ENCODE measurements around the gene TRIM56. TPM values are rescaled to one million over a fixed set of nuclear protein-coding genes. Genes with fewer than 3 reads are reported as not detected.
"Not testable (repeated sequence)": the region's sequence is repeated elsewhere in the genome, so short reads cannot be mapped to it uniquely, and the experiment has no call there.

Gene TRIM56
- total RNA-seq, 1 donor from 2014 or later, result 6.3 TPM

GRCh38 chr7:101119876-101120275, 34.6 kb downstream of the TRIM56 start:
- H3K9me3 ChIP-seq (ENCODE audit: control insufficient read depth in 3 of 3, low read length in 3 of 3), result no peaks in the 10 kb centered on the region
- no peak overlapping the region for H3K4me3 ChIP-seq (ENCODE audit: low read length in 3 of 3)
- no peak overlapping the region for H3K9ac ChIP-seq (ENCODE audit: low read depth in 1 of 3, low read length in 3 of 3)
- peaks cover 14 to 18% (median 17%) of the 10 kb centered on the region in 3 donors for H3K4me1 ChIP-seq (ENCODE audit: control insufficient read depth in 3 of 3, insufficient read depth in 3 of 3, low read length in 3 of 3)
- H3K36me3 ChIP-seq (ENCODE audit: control insufficient read depth in 3 of 3, insufficient read depth in 3 of 3, low read length in 3 of 3), result no peaks in the 10 kb centered on the region
- no peak overlapping the region for H3K27ac ChIP-seq (ENCODE audit: low read depth, low read length)
- peaks cover 0 to under 1% (median 0%) of the 10 kb centered on the region in 3 donors for H3K27me3 ChIP-seq (ENCODE audit: control insufficient read depth in 3 of 3, insufficient read depth in 3 of 3, low read length in 3 of 3)

- Histone ChIP-seq H3K27ac (ENCODE audit: low read depth, low read length) (no peak overlapping the region), H3K4me3 (ENCODE audit: low read length in 3 of 3) (no peak overlapping the region), H3K9me3 (ENCODE audit: control insufficient read depth in 3 of 3, low read length in 3 of 3) (no peaks in the 10 kb centered on the region), H3K4me1 (ENCODE audit: control insufficient read depth in 3 of 3, insufficient read depth in 3 of 3, low read length in 3 of 3) (peaks cover 15 to 21% (median 20%) of the 10 kb centered on the region in 3 donors), H3K9ac (ENCODE audit: low read depth in 1 of 3, low read length in 3 of 3) (no peak overlapping the region), H3K27me3 (ENCODE audit: control insufficient read depth in 3 of 3, insufficient read depth in 3 of 3, low read length in 3 of 3) (peaks cover 0 to 3% (median under 1%) of the 10 kb centered on the region in 3 donors), H3K36me3 (ENCODE audit: control insufficient read depth in 3 of 3, insufficient read depth in 3 of 3, low read length in 3 of 3) (no peaks in the 10 kb centered on the region)
Observed at GRCh38 chr7:101120315-101120714, 35.0 kb downstream of the TRIM56 start.

- not testable (repeated sequence) for H3K36me3 ChIP-seq (ENCODE audit: control insufficient read depth in 3 of 3, insufficient read depth in 3 of 3, low read length in 3 of 3); H3K27me3 ChIP-seq (ENCODE audit: control insufficient read depth in 3 of 3, insufficient read depth in 3 of 3, low read length in 3 of 3); H3K9me3 ChIP-seq (ENCODE audit: control insufficient read depth in 3 of 3, low read length in 3 of 3)
- H3K4me1 ChIP-seq (ENCODE audit: control insufficient read depth in 3 of 3, insufficient read depth in 3 of 3, low read length in 3 of 3), result peaks cover 26 to 32% (median 27%) of the 10 kb centered on the region in 3 donors
- peak overlapping the region; percentile 83 for H3K27ac ChIP-seq (ENCODE audit: low read depth, low read length)
- peak overlapping the region; percentile 60 to 72 (median 70) for H3K4me3 ChIP-seq (ENCODE audit: low read length in 3 of 3)
- peak overlapping the region; percentile 44 to 81 (median 76) for H3K9ac ChIP-seq (ENCODE audit: low read depth in 1 of 3, low read length in 3 of 3)
Observed at GRCh38 chr7:101121631-101121990, 36.3 kb downstream of the TRIM56 start.

- peak overlapping the region; percentile 60 to 72 (median 70) for H3K4me3 ChIP-seq (ENCODE audit: low read length in 3 of 3)
- H3K27me3 ChIP-seq (ENCODE audit: control insufficient read depth in 3 of 3, insufficient read depth in 3 of 3, low read length in 3 of 3), result peaks cover 0 to 13% (median 8%) of the 10 kb centered on the region in 3 donors
- H3K9ac ChIP-seq (ENCODE audit: low read depth in 1 of 3, low read length in 3 of 3), result peak overlapping the region; percentile 65 to 81 (median 76)
- H3K27ac ChIP-seq (ENCODE audit: low read depth, low read length), result peak overlapping the region; percentile 83
- no peaks in the 10 kb centered on the region for H3K36me3 ChIP-seq (ENCODE audit: control insufficient read depth in 3 of 3, insufficient read depth in 3 of 3, low read length in 3 of 3)
- H3K9me3 ChIP-seq (ENCODE audit: control insufficient read depth in 3 of 3, low read length in 3 of 3), result no peaks in the 10 kb centered on the region
- peaks cover 32 to 39% (median 33%) of the 10 kb centered on the region in 3 donors for H3K4me1 ChIP-seq (ENCODE audit: control insufficient read depth in 3 of 3, insufficient read depth in 3 of 3, low read length in 3 of 3)
Observed at GRCh38 chr7:101121991-101122932, 37.0 kb downstream of the TRIM56 start.

- Histone ChIP-seq H3K27me3 (ENCODE audit: control insufficient read depth in 3 of 3, insufficient read depth in 3 of 3, low read length in 3 of 3) (peaks cover 0 to 20% (median 8%) of the 10 kb centered on the region in 3 donors), H3K36me3 (ENCODE audit: control insufficient read depth in 3 of 3, insufficient read depth in 3 of 3, low read length in 3 of 3) (no peaks in the 10 kb centered on the region), H3K4me3 (ENCODE audit: low read length in 3 of 3) (no peak overlapping the region), H3K9ac (ENCODE audit: low read depth in 1 of 3, low read length in 3 of 3) (peak overlapping the region in 1 of 3 donors; percentile 81), H3K27ac (ENCODE audit: low read depth, low read length) (peak overlapping the region; percentile 83), H3K9me3 (ENCODE audit: control insufficient read depth in 3 of 3, low read length in 3 of 3) (no peaks in the 10 kb centered on the region), H3K4me1 (ENCODE audit: control insufficient read depth in 3 of 3, insufficient read depth in 3 of 3, low read length in 3 of 3) (peaks cover 34 to 35% (median 35%) of the 10 kb centered on the region in 3 donors)
Observed at GRCh38 chr7:101122933-101123702, 37.8 kb downstream of the TRIM56 start.

GRCh38 chr7:101123703-101124068, 38.4 kb downstream of the TRIM56 start:
- H3K4me1 ChIP-seq (ENCODE audit: control insufficient read depth in 3 of 3, insufficient read depth in 3 of 3, low read length in 3 of 3), result peaks cover 34 to 39% (median 35%) of the 10 kb centered on the region in 3 donors
- H3K27me3 ChIP-seq (ENCODE audit: control insufficient read depth in 3 of 3, insufficient read depth in 3 of 3, low read length in 3 of 3), result peaks cover 0 to 22% (median 8%) of the 10 kb centered on the region in 3 donors
- H3K9me3 ChIP-seq (ENCODE audit: control insufficient read depth in 3 of 3, low read length in 3 of 3), result no peaks in the 10 kb centered on the region
- H3K36me3 ChIP-seq (ENCODE audit: control insufficient read depth in 3 of 3, insufficient read depth in 3 of 3, low read length in 3 of 3), result no peaks in the 10 kb centered on the region
- H3K4me3 ChIP-seq (ENCODE audit: low read length in 3 of 3), result no peak overlapping the region
- H3K27ac ChIP-seq (ENCODE audit: low read depth, low read length), result peak overlapping the region; percentile 83
- no peak overlapping the region for H3K9ac ChIP-seq (ENCODE audit: low read depth in 1 of 3, low read length in 3 of 3)

- Histone ChIP-seq H3K9ac (ENCODE audit: low read depth in 1 of 3, low read length in 3 of 3) (no peak overlapping the region), H3K4me1 (ENCODE audit: control insufficient read depth in 3 of 3, insufficient read depth in 3 of 3, low read length in 3 of 3) (peaks cover 34 to 39% (median 35%) of the 10 kb centered on the region in 3 donors), H3K27me3 (ENCODE audit: control insufficient read depth in 3 of 3, insufficient read depth in 3 of 3, low read length in 3 of 3) (peaks cover 0 to 22% (median 8%) of the 10 kb centered on the region in 3 donors), H3K4me3 (ENCODE audit: low read length in 3 of 3) (no peak overlapping the region), H3K9me3 (ENCODE audit: control insufficient read depth in 3 of 3, low read length in 3 of 3) (no peaks in the 10 kb centered on the region), H3K27ac (ENCODE audit: low read depth, low read length) (peak overlapping the region; percentile 74), H3K36me3 (ENCODE audit: control insufficient read depth in 3 of 3, insufficient read depth in 3 of 3, low read length in 3 of 3) (no peaks in the 10 kb centered on the region)
Observed at GRCh38 chr7:101124376-101125056, 39.2 kb downstream of the TRIM56 start.

GRCh38 chr7:101125989-101126650, 40.8 kb downstream of the TRIM56 start:
- H3K36me3 ChIP-seq (ENCODE audit: control insufficient read depth in 3 of 3, insufficient read depth in 3 of 3, low read length in 3 of 3), result no peaks in the 10 kb centered on the region
- peak overlapping the region; percentile 37 to 54 (median 49) for H3K4me3 ChIP-seq (ENCODE audit: low read length in 3 of 3)
- H3K4me1 ChIP-seq (ENCODE audit: control insufficient read depth in 3 of 3, insufficient read depth in 3 of 3, low read length in 3 of 3), result peaks cover 34 to 39% (median 35%) of the 10 kb centered on the region in 3 donors
- peak overlapping the region in 1 of 3 donors; percentile 45 for H3K9ac ChIP-seq (ENCODE audit: low read depth in 1 of 3, low read length in 3 of 3)
- H3K27ac ChIP-seq (ENCODE audit: low read depth, low read length), result peak overlapping the region; percentile 75
- H3K9me3 ChIP-seq (ENCODE audit: control insufficient read depth in 3 of 3, low read length in 3 of 3), result no peaks in the 10 kb centered on the region
- H3K27me3 ChIP-seq (ENCODE audit: control insufficient read depth in 3 of 3, insufficient read depth in 3 of 3, low read length in 3 of 3), result peaks cover 0 to 22% (median 8%) of the 10 kb centered on the region in 3 donors
